ENCODE data around the gene SLC35E1. TPM values are rescaled to one million over a fixed set of nuclear protein-coding genes. Genes with fewer than 3 reads are reported as not detected.

SLC35E1 gene
- total and polyA plus RNA-seq, 2 experiments from 2014 or later = 17.0 to 30.3 TPM

GRCh38 chr19:16612636-16613035, 40.4 kb upstream of the SLC35E1 start:
- H3K4me3 Mint-ChIP-seq = no peak overlapping the region
- no peaks in the 10 kb centered on the region for H3K36me3 ChIP-seq (ENCODE audit: insufficient read depth)
- H3K9me3 Mint-ChIP-seq = no peaks in the 10 kb centered on the region
- peaks cover 8% of the 10 kb centered on the region for H3K27me3 Mint-ChIP-seq (ENCODE audit: insufficient read depth, low read depth, poor library complexity)
- peaks cover 100% of the 10 kb centered on the region for H3K79me2 ChIP-seq (replicated peaks; ENCODE audit: insufficient read depth)
- no peaks in the 10 kb centered on the region for H3F3A ChIP-seq (replicated peaks; ENCODE audit: low read depth)
- H3K27ac Mint-ChIP-seq = no peak overlapping the region; the same call in 1 of the 2 replicates
- H3K9me2 ChIP-seq (ENCODE audit: insufficient read depth) = 0 out of 2 replicates have a peak, but pooled peaks cover 6% of the 10 kb centered on the region
- H3K27me3 ChIP-seq (ENCODE audit: insufficient read depth) = no peaks in the 10 kb centered on the region
- no peaks in the 10 kb centered on the region; the same call in 2 of the 3 replicates for H3K36me3 Mint-ChIP-seq (ENCODE audit: low read depth)
- ATAC-seq (no peak), DNase-seq (ENCODE audit: low spot score) (no peak)
- H2AFZ ChIP-seq = no peak overlapping the region
- no peak for TF ChIP-seq ZNF331 (CRISPR knock-in tag; IDR thresholded peaks at IDR 0.05; ENCODE audit: low read depth)
- TF ChIP-seq ETS1 (IDR thresholded peaks at IDR 0.05) = no peak
- TF ChIP-seq EZH2 (IDR thresholded peaks at IDR 0.05; ENCODE audit: low read depth, unreplicated experiment) = no peak
- no peak for TF ChIP-seq POLR2AphosphoS5 (IDR thresholded peaks at IDR 0.05; ENCODE audit: low read depth)
- TF ChIP-seq, protein P1, sequence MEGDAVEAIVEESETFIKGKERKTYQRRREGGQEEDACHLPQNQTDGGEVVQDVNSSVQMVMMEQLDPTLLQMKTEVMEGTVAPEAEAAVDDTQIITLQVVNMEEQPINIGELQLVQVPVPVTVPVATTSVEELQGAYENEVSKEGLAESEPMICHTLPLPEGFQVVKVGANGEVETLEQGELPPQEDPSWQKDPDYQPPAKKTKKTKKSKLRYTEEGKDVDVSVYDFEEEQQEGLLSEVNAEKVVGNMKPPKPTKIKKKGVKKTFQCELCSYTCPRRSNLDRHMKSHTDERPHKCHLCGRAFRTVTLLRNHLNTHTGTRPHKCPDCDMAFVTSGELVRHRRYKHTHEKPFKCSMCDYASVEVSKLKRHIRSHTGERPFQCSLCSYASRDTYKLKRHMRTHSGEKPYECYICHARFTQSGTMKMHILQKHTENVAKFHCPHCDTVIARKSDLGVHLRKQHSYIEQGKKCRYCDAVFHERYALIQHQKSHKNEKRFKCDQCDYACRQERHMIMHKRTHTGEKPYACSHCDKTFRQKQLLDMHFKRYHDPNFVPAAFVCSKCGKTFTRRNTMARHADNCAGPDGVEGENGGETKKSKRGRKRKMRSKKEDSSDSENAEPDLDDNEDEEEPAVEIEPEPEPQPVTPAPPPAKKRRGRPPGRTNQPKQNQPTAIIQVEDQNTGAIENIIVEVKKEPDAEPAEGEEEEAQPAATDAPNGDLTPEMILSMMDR (conservative IDR thresholded peaks at IDR 0.05; ENCODE audit: low read depth in 2 of 2) = no peak
- TF ChIP-seq JUNB (IDR thresholded peaks at IDR 0.05; ENCODE audit: unreplicated experiment) = no peak
- TF ChIP-seq CREB1 (CRISPR knock-in tag; IDR thresholded peaks at IDR 0.05; ENCODE audit: low read depth) = no peak
- TF ChIP-seq REST (IDR thresholded peaks at IDR 0.05; ENCODE audit: unreplicated experiment) = no peak
- TF ChIP-seq, protein P2, sequence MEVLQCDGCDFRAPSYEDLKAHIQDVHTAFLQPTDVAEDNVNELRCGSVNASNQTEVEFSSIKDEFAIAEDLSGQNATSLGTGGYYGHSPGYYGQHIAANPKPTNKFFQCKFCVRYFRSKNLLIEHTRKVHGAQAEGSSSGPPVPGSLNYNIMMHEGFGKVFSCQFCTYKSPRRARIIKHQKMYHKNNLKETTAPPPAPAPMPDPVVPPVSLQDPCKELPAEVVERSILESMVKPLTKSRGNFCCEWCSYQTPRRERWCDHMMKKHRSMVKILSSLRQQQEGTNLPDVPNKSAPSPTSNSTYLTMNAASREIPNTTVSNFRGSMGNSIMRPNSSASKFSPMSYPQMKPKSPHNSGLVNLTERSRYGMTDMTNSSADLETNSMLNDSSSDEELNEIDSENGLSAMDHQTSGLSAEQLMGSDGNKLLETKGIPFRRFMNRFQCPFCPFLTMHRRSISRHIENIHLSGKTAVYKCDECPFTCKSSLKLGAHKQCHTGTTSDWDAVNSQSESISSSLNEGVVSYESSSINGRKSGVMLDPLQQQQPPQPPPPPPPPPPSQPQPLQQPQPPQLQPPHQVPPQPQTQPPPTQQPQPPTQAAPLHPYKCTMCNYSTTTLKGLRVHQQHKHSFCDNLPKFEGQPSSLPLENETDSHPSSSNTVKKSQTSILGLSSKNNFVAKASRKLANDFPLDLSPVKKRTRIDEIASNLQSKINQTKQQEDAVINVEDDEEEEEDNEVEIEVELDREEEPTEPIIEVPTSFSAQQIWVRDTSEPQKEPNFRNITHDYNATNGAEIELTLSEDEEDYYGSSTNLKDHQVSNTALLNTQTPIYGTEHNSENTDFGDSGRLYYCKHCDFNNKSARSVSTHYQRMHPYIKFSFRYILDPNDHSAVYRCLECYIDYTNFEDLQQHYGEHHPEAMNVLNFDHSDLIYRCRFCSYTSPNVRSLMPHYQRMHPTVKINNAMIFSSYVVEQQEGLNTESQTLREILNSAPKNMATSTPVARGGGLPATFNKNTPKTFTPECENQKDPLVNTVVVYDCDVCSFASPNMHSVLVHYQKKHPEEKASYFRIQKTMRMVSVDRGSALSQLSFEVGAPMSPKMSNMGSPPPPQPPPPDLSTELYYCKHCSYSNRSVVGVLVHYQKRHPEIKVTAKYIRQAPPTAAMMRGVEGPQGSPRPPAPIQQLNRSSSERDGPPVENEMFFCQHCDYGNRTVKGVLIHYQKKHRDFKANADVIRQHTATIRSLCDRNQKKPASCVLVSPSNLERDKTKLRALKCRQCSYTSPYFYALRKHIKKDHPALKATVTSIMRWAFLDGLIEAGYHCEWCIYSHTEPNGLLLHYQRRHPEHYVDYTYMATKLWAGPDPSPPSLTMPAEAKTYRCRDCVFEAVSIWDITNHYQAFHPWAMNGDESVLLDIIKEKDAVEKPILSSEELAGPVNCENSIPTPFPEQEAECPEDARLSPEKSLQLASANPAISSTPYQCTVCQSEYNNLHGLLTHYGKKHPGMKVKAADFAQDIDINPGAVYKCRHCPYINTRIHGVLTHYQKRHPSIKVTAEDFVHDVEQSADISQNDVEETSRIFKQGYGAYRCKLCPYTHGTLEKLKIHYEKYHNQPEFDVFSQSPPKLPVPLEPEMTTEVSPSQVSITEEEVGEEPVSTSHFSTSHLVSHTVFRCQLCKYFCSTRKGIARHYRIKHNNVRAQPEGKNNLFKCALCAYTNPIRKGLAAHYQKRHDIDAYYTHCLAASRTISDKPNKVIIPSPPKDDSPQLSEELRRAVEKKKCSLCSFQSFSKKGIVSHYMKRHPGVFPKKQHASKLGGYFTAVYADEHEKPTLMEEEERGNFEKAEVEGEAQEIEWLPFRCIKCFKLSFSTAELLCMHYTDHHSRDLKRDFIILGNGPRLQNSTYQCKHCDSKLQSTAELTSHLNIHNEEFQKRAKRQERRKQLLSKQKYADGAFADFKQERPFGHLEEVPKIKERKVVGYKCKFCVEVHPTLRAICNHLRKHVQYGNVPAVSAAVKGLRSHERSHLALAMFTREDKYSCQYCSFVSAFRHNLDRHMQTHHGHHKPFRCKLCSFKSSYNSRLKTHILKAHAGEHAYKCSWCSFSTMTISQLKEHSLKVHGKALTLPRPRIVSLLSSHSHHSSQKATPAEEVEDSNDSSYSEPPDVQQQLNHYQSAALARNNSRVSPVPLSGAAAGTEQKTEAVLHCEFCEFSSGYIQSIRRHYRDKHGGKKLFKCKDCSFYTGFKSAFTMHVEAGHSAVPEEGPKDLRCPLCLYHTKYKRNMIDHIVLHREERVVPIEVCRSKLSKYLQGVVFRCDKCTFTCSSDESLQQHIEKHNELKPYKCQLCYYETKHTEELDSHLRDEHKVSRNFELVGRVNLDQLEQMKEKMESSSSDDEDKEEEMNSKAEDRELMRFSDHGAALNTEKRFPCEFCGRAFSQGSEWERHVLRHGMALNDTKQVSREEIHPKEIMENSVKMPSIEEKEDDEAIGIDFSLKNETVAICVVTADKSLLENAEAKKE (CRISPR knock-in tag; IDR thresholded peaks at IDR 0.05) = no peak
- TF ChIP-seq STAT1 (IDR thresholded peaks at IDR 0.05; ENCODE audit: unreplicated experiment) = no peak
- TF ChIP-seq NANOG (IDR thresholded peaks at IDR 0.05; ENCODE audit: borderline replicate concordance) = no peak
- TF ChIP-seq ZNF114 (CRISPR knock-in tag; IDR thresholded peaks at IDR 0.05) = no peak
- no peak for TF ChIP-seq EZH2phosphoT487 (IDR thresholded peaks at IDR 0.05; ENCODE audit: unreplicated experiment)
- no peak overlapping the region for H3K4me2 ChIP-seq
- H3K27ac ChIP-seq (ENCODE audit: low read depth) = no peak overlapping the region
- peaks cover 58% of the 10 kb centered on the region for H4K20me1 ChIP-seq (replicated peaks; ENCODE audit: insufficient read depth)
- peaks cover 23% of the 10 kb centered on the region for H3K4me1 Mint-ChIP-seq
- H3K4me1 ChIP-seq (ENCODE audit: insufficient read depth) = peaks cover 6% of the 10 kb centered on the region; the same call in 1 of the 2 replicates
- no peak overlapping the region for H3K4me3 ChIP-seq
